NCI-H446 (cell line): ENCODE data around the gene TBRG4.
"Not testable (repeated sequence)": the region's sequence is repeated elsewhere in the genome, so short reads cannot be mapped to it uniquely, and the experiment has no call there.

Source experiments
- DNase-seq, 2 experiments: peaks; one replicate each; lab custom pipeline; 2025; lab: John Stamatoyannopoulos, UW

TBRG4 gene

DNA sequence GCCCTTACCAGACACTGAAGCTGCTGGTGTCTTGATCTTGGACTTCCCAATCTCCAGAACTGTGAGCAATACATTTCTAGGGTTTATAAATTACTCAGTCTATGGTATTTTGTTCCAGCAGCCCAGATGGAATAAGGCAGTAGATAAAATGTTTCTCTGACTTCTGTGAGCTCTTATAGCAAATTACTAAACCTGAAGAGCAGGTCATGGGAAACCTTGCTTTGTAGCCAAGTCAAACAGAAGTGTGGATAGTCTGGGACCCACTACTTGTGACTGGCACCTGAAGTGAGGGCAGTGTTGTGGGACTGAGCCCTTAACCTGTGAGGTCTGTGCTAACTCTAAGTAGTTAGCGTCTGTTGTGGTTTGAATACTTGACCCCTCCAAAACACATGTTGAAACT is 4.6 kb upstream of the TBRG4 start:
- DNase-seq = no peak

DNA sequence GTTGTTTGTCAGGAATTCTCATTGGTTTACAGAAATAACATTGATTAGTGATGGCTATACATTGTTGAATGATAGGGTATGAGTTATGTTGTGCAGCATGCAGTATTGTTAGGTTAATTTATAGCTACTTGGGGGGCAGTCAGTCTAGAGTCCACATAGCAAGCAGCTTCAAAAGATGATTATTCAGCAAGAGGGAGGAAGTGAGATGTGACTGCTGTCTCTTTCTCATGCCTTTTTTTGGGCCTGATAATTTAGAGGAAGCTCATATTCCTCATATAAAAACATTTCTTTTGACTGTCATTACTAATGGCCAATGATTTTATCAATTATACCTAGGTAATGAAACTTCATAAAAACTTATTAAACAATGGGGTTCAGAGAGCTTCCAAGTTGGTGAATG is 3.4 kb upstream of the TBRG4 start:
- no peak for DNase-seq

DNA sequence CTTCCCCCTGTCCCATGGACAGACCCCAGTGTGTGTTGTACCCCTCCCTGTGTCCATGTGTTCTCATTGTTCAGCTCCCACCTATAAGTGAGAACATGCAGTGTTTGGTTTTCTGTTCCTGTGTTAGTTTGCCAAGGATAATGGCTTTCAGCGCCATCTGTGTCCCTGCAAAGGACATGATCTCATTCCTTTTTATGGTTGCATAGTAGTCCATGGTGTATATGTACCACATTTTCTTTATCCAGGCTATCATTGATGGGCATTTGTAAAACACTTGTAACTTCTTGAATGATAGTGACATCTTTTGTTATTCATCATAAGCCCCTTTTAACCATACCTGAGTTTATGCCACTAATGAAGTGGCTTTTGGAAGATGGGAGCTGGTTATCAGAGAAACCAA is 2.8 kb upstream of the TBRG4 start:
- DNase-seq = not testable (repeated sequence)

DNA sequence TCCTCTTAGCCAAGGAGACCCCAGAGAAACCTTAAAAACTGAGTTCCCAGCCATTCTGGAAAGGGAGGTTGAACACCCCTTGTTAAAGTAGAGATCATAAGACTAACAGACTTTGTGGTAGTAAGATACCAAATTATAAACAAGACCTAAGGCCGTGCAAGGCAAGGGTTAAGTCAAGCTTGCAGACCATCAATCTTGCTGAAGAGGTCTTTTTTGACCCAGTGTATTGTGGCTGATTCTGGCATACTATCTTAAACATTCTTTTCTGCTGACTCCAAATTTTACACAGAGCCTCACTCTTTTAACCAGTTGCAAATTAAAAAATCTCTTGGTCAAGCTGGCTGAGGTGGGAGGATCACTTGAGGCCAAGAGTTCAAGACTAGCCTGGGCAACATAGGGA is 1.2 kb upstream of the TBRG4 start:
- DNase-seq = no peak

DNA sequence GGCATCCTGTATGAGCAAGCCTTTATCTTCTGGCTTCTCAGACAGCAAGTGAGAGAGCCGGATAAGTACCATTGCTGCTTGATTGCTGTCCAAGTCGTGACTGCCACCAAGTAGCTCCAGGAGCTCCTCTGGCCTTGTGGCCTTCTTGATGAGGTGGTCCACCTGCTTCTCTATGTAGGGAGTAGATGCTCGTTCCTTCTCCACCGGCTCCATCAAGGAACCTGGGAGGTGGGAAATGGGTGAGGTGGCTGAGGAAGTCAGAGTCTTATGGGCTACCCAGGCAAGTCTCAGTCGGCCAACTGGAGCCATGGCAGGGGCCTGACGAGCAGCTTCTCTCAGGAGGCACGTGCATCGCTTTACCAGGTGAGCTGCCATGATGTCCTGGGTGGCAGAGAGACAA is 2.6 kb downstream of the TBRG4 start:
- no peak for DNase-seq

DNA sequence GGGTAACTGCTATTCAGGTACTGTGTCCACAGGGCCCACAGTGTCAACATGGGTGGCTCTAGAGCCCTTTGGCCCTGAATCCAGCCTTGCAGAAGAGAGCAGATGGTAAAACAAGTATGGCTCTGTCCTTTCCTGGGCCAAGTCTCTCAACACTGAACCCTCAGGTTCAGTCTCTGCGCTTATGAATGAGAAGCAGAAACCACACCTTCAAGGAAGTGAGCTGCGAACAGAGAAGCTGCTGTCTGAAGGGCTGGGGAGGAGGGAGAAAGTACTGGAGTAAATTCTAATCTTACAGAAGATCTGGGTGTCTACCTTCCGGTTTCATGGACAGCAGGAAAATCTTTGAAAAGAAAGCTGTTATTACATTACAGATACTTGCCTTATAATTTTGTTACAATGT is 4.1 kb downstream of the TBRG4 start:
- DNase-seq = no peak

DNA sequence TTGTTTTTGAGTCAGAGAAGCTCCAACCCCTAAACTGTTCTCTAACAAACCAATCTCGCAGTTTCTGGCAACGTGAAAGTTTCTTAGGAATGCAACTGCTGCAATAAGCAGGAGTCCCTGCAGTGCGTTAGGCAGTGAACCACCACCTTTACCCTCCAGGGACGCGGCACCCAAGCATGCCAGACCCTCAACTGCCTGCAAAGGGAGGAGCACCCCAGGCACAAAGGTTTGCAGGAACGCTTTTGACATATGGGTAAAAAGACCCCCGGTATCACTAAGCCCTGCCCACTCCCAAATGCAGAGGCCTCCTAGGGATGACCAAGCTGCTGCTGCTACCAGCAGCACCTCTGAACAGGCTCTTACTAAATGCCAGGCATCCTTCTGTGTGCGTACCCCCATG is 4.7 kb downstream of the TBRG4 start:
- DNase-seq = no peak

DNA sequence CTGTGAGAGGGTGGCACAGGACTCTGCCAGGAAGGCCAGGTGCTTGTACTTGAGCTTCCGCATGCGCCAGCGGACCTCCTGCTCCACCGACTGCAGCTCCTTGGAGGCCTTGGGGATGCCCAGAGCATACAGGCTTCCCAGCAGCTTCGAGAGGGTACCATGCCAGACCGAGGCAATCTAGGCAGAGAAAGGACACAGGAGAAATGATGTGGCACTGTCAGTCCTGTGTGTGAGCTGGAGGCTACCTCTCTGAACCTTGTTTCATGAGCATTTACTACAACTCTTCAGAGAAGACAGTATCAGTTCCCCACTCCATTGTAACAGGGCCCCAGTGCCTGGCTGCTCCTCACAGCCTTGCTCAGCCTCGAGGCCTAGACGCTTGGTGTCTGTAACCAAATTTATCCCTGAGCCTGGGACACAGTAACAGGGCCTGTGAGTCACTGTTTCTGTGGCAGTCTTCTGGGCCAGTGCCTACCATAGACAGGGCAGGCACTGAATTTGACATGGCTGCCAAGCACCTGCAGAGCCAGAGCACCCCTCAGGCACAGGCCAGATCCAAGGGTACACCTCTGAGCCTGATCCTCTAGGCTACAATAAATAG is 5.8 kb downstream of the TBRG4 start:
- no peak for DNase-seq

DNA sequence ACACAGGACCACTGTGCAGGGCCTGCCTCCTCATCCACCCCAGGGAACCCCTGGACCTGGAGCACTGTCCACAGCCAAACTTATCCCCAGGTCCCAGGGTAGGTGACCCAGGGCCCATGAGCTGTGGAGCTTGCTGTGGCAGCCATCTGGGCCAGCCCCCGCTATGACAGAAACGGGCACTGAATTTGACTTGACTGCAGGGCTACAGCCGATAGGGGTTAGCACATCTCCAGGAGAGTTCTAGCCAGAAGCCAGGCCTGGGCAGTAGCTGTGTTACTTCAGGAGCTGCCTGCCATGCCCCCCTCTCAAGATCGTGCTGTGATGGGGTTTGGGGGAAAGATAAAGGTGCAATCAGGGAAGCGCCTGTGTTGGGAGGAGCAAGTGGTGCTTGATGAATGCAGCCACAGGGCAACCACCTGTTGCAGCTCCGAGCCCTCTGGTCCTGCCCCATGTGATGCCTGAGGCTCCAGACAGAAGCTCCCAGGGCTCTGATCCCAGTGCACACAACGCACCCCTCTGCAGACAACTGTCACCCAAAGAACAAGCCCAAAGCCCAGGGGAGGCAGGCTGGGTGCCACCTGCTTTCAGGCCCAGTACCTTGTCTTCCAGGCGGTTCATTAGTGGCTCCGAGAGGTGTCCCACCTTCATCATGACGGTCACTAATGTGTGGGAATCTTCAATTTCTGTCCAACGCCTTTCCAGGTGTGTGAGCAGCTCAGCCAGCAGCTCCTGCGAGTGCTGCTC is 6.5 kb downstream of the TBRG4 start:
- no peak for DNase-seq

DNA sequence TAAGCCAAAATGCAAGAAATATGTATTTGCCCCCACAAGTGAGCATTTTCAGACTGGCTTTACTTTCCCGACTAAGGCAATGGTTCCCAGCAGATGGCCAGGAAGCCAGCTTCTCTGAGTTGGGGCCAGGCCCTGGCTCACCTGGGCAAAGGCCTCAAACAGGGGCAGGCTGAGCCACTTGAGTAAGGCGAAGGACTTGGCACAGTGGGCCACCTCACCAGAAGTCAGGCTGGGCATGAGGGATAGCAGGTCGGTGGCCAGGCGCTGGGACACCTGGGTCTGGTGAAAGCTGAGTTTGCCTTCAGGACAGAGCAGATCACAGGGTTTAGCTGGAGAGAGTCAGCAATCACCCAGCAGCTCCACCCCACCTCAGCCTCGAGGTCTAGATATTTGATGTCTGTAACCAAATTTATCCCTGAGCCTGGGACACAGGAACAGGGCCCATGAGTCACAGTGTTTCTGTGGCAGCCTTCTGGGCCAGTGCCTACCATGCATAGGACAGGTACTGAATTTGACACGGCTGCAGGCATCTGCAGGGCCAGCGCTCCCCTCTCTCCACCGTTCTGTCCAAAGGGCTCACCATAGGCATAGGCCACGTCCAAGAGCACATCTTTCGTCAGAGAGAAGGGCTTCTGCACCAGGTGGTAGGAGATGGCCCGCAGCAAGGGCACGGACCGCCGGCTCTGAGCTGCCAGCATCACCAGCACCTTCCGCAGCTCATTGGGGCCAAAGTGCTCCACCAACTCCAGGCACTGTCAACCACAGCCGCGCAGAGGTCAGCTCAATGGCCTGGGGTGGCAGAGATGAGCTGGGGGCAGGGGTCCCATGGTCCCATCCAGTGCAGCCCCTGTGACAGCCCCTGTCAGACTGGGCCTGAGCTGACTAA is 7.3 kb downstream of the TBRG4 start:
- no peak for DNase-seq

DNA sequence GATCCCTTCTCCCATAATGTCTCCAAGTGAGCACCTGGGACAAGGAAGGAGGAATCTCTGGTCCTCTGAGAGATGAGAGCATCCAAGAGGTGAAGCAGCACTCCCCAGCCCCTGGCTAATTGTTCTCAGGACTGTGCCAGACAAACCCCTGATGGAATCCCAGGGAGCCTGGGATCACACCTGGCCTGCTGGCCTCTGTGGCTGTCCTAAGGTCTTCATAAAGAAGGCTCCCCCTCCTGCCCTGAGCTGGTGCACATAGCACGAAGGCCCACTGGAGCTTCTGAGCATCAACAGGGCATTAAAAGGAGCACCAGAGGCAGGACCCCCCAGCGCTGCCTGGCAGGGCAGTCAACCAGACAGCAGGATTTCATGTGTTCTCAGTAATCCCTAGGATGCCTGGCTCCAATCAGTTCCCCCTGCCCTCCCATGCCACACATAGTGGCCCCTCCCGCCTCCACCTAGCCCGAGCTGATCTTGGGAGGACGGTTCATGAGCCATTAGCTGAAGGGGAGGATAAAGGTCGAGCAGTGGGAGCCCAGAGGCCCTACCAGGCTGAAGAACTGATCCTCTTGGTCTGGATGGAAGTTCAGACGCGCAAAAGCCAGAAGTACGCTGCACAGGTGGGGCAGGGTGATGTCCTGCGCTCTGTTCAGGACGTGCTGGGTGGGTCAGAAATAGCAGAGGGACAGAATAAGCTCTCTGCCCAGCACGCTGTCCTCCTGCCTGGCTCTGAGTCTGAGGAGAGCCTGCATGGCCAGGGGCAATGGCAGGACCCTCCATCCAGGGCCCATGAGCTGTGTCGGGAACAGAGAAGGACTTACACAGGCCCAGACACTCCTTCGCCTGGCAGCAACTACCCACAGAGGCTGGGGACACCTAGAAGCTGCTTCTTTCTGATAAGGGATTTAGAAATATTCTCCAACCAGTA is 8.4 kb downstream of the TBRG4 start:
- no peak for DNase-seq

DNA sequence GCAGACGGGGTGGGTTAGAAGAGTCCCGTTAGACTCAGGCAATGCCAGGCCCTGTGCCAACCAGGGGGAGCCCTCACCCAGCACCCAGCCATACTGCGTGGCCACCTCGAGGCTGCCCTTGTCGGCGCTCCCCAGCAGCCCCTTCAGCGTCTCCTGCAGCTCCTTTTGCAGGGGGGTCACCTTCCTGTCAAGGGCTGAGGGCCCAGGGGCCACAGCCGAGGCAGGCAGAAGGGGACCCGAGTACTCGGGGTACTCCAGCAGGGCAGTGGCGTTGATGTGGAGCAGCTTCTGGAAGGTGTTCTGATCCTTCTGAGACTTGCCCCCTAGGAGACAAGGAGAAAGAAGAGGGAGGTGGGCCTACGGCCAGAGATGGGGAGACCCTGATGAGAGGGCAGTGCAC is 9.7 kb downstream of the TBRG4 start:
- no peak for DNase-seq

DNA sequence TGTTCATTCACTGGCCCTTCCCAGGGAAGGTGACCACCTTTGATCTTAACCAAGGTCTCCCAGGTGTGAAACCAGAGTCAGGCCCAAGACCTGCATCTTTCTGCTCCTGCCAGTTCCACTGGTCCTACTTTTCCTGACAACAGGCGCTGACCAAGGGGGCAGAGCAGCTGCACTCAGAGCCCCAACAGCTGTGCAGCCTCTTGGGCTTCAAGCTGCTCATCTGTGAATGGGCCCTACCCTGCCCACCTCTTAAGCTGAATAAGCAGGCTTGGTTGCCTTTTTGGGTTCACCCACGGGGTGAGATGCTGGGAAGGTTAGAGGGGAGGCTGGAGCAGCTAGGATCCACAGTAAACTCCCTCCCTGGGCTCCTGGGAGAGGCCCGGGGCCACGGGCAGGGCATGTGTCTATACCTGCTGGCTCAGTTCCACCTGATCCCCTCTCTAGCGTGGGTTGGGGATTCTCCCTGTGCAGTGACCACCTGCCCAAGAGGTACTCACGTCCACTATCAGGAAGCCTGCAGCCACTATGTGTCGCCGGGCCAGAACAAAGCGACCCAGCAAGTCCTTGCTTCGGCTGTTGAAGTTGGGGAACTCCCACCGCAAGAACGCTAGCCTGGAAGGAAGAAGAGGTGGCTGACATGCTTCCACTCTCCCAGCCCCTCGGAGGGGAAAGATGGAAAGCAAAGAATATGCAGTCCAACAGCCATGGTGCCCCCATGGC is 10.6 kb downstream of the TBRG4 start:
- no peak for DNase-seq

DNA sequence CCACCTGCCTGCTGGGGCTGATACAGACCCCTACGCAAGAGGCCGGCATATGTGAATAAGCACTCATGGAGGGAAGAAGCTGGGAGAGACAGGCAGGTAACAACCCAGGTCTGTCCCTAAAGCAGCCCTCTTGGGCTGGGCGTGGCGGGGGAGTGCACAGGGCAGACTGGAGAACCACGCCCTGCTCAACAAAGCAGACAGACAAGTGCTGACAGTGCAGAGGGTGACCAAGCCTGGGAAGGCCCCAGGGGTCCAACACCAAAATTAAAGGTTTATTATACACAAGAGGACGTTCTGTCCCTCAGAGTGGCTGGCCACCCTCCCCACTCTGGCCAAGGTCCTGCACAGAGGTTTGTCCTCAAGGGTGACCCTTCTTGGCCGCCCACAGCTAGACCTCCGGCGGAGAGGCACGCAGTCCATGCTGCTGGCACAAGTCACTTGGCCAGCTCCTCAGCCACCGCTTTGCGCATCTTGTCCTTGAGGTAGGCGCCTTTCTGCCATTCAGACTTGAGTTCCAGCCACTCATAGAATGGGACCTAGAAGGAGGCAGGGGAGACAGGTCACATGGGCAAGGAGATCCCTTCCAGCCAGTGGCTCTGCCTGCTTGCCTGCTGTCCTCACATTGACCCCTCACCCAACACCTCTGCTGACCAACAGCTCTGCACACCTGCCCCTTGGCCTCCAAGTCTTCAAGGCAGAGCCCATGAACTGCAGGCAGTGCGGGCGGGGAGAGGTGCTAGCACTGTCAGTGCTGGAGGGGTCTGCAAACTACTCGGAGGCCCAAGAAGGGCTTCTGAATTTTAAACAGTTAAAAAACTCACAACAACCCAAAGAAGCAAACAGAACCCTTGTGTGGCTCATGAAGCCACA is 11.4 kb downstream of the TBRG4 start:
- no peak for DNase-seq

DNA sequence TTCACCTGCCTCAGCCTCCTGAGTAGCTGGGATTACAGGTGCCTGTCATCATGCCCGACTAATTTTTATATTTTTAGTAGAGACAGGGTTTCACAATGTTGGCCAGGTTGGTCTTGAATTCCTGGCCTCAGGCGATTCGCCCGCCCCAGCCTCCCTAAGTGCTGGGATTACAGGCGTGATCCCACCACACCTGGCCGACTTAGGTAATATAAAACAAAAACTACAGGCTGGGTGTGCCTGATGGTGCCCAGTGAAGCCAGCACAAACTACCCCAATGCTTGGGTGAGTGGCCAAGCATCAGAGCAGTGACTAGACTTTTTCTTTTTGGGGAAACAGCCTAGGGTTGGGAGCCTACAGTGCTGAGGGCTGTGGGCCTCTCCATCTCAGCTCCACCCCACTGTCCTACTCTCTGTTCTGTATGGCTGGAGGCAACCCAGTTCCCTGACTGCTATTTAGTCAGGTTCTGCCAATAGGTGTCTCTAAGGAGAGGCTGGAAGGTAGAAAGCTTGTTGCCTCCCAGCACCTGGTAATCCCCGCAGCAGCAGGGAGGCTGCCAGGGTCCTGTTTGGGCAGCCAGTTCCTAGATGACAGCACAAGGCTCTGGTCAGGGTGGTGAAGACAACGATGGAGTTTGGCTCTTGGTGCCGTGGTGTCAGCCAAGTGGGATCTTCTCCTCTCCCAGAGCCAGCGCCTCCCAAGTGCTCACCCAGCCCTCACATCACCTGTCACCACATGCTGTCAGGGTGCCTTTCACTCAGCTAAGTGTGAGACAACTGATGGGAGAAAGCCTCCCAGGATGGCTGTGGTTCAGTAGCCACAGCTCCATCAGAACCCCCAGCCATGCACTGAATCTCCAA is 12.3 kb downstream of the TBRG4 start:
- DNase-seq = no peak

DNA sequence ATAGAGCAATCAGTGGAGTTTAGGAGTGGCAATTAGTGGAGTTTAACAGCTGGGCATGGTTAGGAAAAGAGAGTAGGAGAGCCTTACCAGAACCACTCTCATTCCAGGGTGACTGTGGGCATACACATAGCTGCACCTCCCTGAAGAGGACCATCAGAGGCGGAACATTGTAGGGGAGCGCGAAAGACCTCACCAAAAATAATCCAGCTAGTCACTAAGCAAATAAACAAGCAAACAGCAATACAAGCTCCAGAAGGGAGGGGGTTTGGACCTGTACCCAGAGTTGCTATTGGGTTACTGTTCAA is 18.6 kb downstream of the TBRG4 start:
- DNase-seq = no peak

DNA sequence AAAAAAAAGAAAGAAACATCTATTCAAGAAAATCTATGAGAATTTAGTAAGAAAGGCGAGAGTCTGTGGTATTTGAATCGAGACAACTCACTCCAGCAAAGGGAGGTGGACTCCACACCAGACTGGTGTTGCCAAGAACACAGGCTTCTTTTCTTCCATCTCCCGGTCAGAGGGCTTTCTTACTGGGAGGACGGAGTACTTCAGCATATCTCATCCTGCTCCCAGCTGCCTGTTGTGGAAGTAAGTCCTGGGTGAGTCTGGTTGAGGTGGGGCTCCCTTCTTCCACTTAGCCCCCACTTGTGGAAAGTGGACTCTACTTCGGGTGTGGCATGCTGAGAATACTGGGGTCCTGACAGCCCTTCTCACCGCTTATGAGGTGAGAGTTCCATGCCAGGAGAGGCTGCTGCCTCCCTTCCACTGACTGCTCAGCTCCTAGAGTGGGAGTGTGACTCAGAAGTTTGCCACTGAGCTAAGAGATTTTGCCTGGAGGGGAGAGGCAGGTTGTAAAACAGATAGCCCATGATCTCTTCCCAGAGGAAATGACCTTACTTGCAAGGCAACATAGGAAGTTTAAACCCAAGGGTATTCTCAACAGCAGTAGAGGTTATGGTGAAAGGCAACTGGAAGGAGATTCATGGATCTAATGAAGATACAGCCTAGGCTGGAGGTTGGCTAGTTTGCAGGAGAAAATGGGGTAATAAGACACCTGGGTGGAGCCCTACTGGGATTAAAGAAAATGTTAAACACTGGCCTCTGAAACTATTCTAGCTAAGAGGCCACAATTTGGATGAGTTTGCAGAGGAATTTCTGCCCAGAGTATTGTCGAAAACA is 19.2 kb downstream of the TBRG4 start:
- DNase-seq = no peak

DNA sequence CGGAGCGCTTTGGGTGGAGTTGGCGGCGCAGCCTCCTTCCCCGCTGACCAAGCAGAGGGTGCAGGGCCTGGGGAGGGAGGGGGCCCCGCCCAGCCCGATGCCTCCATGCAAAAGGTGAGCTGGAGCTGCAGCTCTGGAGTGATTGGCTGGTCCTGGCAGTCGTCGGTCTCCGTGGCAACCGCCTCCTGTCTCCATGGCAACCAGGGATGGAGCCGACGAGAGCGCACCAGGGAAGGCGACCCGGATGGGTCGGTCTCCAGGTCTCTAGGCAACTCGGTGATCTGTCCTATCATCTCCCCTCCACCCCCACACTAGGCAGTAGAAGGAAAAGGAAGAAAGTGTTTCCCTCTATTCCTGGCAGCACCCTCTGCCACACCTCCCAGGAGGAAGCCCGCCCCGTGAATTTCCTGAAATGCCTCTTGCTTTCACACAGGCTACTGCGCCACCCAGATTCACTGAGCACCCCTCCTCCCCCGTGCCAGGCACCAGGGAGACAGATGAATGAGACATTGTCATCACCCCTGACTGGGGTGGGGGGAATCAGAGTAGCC is 22.1 kb downstream of the TBRG4 start:
- DNase-seq = peak; percentile 41 to 77
